H9 (cell line): Measurements from ENCODE around the gene MAPK1IP1L. TPM values are rescaled to one million over a fixed set of nuclear protein-coding genes. Genes with fewer than 3 reads are reported as not detected.

Experiments
- DNase-seq: peaks from one replicate; pipeline ENCODE4 v3.0.0-alpha.2; 2017
- H2AFZ ChIP-seq: one replicate; pipeline ENCODE4 v1.6.1; 2013; ENCODE audit warnings: mild to moderate bottlenecking, low read length, control low read depth, moderate library complexity
- H2AK5ac ChIP-seq: 2 replicates; pipeline ENCODE4 v1.6.1; 2013; ENCODE audit warnings: low read length, control low read depth, mixed read lengths; ENCODE audit not compliant: insufficient read length
- H2BK120ac ChIP-seq: one replicate; pipeline ENCODE4 v1.6.1; 2013; ENCODE audit warnings: low read depth, mild to moderate bottlenecking, low read length, control low read depth, inconsistent platforms; ENCODE audit not compliant: poor library complexity, severe bottlenecking
- H2BK12ac ChIP-seq: 2 replicates; pipeline ENCODE4 v1.6.1; 2013; ENCODE audit warnings: low read length, control low read depth, mixed read lengths, low read depth; ENCODE audit not compliant: insufficient read length
- H2BK15ac ChIP-seq: 2 replicates; pipeline ENCODE4 v1.6.1; 2013; ENCODE audit warnings: low read depth, low read length, control low read depth
- H2BK20ac ChIP-seq: one replicate; pipeline ENCODE4 v1.6.1; 2013; ENCODE audit warnings: low read depth, mild to moderate bottlenecking, low read length, control low read depth, inconsistent platforms; ENCODE audit not compliant: poor library complexity, severe bottlenecking
- H2BK5ac ChIP-seq: 2 replicates; pipeline ENCODE4 v1.6.1; 2013; ENCODE audit warnings: low read length, control low read depth, mixed read lengths; ENCODE audit not compliant: insufficient read length
- H3K14ac ChIP-seq: 2 replicates; pipeline ENCODE4 v1.6.1; 2013; ENCODE audit warnings: low read length, control low read depth; ENCODE audit not compliant: insufficient read depth
- H3K18ac ChIP-seq: 2 replicates; pipeline ENCODE4 v1.6.1; 2013; ENCODE audit warnings: low read depth, mild to moderate bottlenecking, mixed read lengths, low read length, control low read depth; ENCODE audit not compliant: insufficient read length
- H3K23ac ChIP-seq: 2 replicates; pipeline ENCODE4 v1.6.1; 2013; ENCODE audit warnings: low read length, control low read depth, mixed read lengths, low read depth; ENCODE audit not compliant: insufficient read length
- H3K23me2 ChIP-seq: 2 replicates; pipeline ENCODE4 v1.6.1; 2013; ENCODE audit warnings: low read depth, mild to moderate bottlenecking, mixed read lengths, low read length, control low read depth; ENCODE audit not compliant: insufficient read length, poor library complexity, severe bottlenecking
- H3K27ac ChIP-seq: 2 replicates; pipeline ENCODE4 v1.5.1; 2013; ENCODE audit warnings: low read length, control low read depth, mixed read lengths, low read depth; ENCODE audit not compliant: insufficient read length
- H3K27me3 ChIP-seq: 2 replicates; pipeline ENCODE4 v1.6.1; 2013; ENCODE audit warnings: low read length, control low read depth, inconsistent platforms; ENCODE audit not compliant: insufficient read depth
- H3K4ac ChIP-seq: 2 replicates; pipeline ENCODE4 v1.6.1; 2013; ENCODE audit warnings: low read depth, mild to moderate bottlenecking, control low read depth, inconsistent platforms, low read length, moderate library complexity
- H3K4me1 ChIP-seq: 2 replicates; pipeline ENCODE4 v1.6.1; 2013; ENCODE audit warnings: low read length, control low read depth, inconsistent platforms; ENCODE audit not compliant: insufficient read depth
- H3K4me2 ChIP-seq: 2 replicates; pipeline ENCODE4 v1.6.1; 2013; ENCODE audit warnings: low read length, control low read depth, mixed read lengths; ENCODE audit not compliant: insufficient read length, insufficient read depth
- H3K56ac ChIP-seq: 2 replicates; pipeline ENCODE4 v1.6.1; 2013; ENCODE audit warnings: low read depth, mild to moderate bottlenecking, mixed read lengths, low read length, control low read depth; ENCODE audit not compliant: insufficient read length
- H3K79me1 ChIP-seq: 2 replicates; pipeline ENCODE4 v1.6.1; 2013; ENCODE audit warnings: low read depth, mild to moderate bottlenecking, moderate library complexity, low read length, control low read depth, inconsistent platforms; ENCODE audit not compliant: insufficient read depth, poor library complexity, severe bottlenecking
- H3K79me2 ChIP-seq: 2 replicates; pipeline ENCODE4 v1.6.1; 2013; ENCODE audit warnings: low read length, control low read depth, inconsistent platforms; ENCODE audit not compliant: insufficient read depth
- H3K9ac ChIP-seq: 2 replicates; pipeline ENCODE4 v1.6.1; 2013; ENCODE audit warnings: low read length, control low read depth, mixed read lengths; ENCODE audit not compliant: insufficient read length; ENCODE audit errors: extremely low read depth
- H3K9me3 ChIP-seq: one replicate; pipeline ENCODE4 v1.6.1; 2013; ENCODE audit warnings: low read depth, low read length, inconsistent platforms; ENCODE audit not compliant: control insufficient read depth
- H3T11ph ChIP-seq: one replicate; pipeline ENCODE4 v1.6.1; 2013; ENCODE audit warnings: mild to moderate bottlenecking, low read length, control low read depth, inconsistent platforms
- H4K20me1 ChIP-seq: one replicate; pipeline ENCODE4 v1.6.1; 2013; ENCODE audit not compliant: control insufficient read depth, insufficient read length, insufficient read depth
- H4K5ac ChIP-seq: 2 replicates; pipeline ENCODE4 v1.6.1; 2013; ENCODE audit warnings: low read depth, mild to moderate bottlenecking, mixed read lengths, low read length, control low read depth; ENCODE audit not compliant: insufficient read length
- H4K8ac ChIP-seq: replicated peaks from 2 replicates; pipeline ENCODE4 v1.6.1; 2013; ENCODE audit warnings: low read length, control low read depth, mixed read lengths, low read depth; ENCODE audit not compliant: insufficient read length
- H4K91ac ChIP-seq: 2 replicates; pipeline ENCODE4 v1.6.1; 2013; ENCODE audit warnings: low read depth, mild to moderate bottlenecking, moderate library complexity, mixed read lengths, low read length, control low read depth; ENCODE audit not compliant: insufficient read length
- H3K27ac Mint-ChIP-seq, 3 experiments: 2 replicates in 2 of 3; 3 replicates in 1 of 3; pipeline ENCODE4 v1.8.0; 2020 to 2021; ENCODE audit warnings: mixed read lengths in 3 of 3, mild to moderate bottlenecking in 1 of 3, moderate library complexity in 1 of 3
- H3K27me3 Mint-ChIP-seq: 2 replicates; pipeline ENCODE4 v1.8.0; 2021; ENCODE audit warnings: low read depth, mild to moderate bottlenecking, moderate library complexity, mixed read lengths
- H3K36me3 Mint-ChIP-seq, 3 experiments: 2 replicates in 2 of 3; 3 replicates in 1 of 3; pipeline ENCODE4 v1.8.0; 2020 to 2021; ENCODE audit warnings: low read depth in 3 of 3, mixed read lengths in 3 of 3; ENCODE audit not compliant: insufficient read depth in 1 of 3
- H3K4me1 Mint-ChIP-seq, 2 experiments: 2 replicates each; pipeline ENCODE4 v1.8.0; 2020; ENCODE audit warnings: mixed read lengths in 2 of 2
- H3K4me3 Mint-ChIP-seq, 2 experiments: 2 replicates in 1 of 2; 3 replicates in 1 of 2; pipeline ENCODE4 v1.8.0; 2020 to 2021; ENCODE audit warnings: mild to moderate bottlenecking in 2 of 2, mixed read lengths in 2 of 2, moderate library complexity in 1 of 2
- H3K9me3 Mint-ChIP-seq, 2 experiments: 2 replicates in 1 of 2; 3 replicates in 1 of 2; pipeline ENCODE4 v1.8.0; 2020; ENCODE audit warnings: mild to moderate bottlenecking in 2 of 2, mixed read lengths in 2 of 2, moderate library complexity in 1 of 2
- CTCF ChIP-seq: fragments of 200-600 bp; sonication (generic); conservative IDR thresholded peaks from 3 replicates; pipeline ENCODE4 v1.8.0; 2021; ENCODE audit warnings: antibody characterized with exemption, mild to moderate bottlenecking
- WGBS: extraction: QIAGEN DNeasy Blood & Tissue Kit; methylation state at CpG from one replicate; pipeline ENCODE4 v1.1.7; 2013; ENCODE audit warnings: missing lambda C conversion rate, low lambda C conversion rate, mixed read lengths; ENCODE audit not compliant: insufficient read length; ENCODE audit errors: extremely low coverage; 5-methylcytosine and 5-hydroxymethylcytosine counted together
- total RNA-seq: library from RNA; stranded (reverse); gene quantifications from 2 replicates; pipeline ENCODE4 v1.2.1, GENCODE V29; 2021

The MAPK1IP1L gene
- total RNA-seq, 1 experiment from 2014 or later: 133 TPM

- Histone ChIP-seq H4K5ac (no peak overlapping the region), H2BK120ac (no peak overlapping the region), H3K23me2 (no peaks in the 10 kb centered on the region), H4K20me1 (no peaks in the 10 kb centered on the region), H2BK15ac (no peak overlapping the region), H3K9ac (no peak overlapping the region), H4K91ac (no peak overlapping the region), H3K4me2 (no peak overlapping the region), H3K27ac (no peak overlapping the region), H3K4ac (no peak overlapping the region), H3K14ac (peak overlapping the region; percentile 44; the same call in 1 of the 2 replicates), H3K4me1 (peaks cover 12% of the 10 kb centered on the region; the same call in 1 of the 2 replicates), H3K56ac (no peak overlapping the region), H3K79me2 (no peaks in the 10 kb centered on the region), H2BK12ac (no peak overlapping the region), H2AFZ (no peak overlapping the region), H3K23ac (no peak overlapping the region), H3K9me3 (no peaks in the 10 kb centered on the region), H4K8ac (no peak overlapping the region), H3T11ph (no peak overlapping the region), H2BK20ac (no peak overlapping the region), H2BK5ac (no peak overlapping the region), H3K27me3 (no peaks in the 10 kb centered on the region), H2AK5ac (no peak overlapping the region), H3K79me1 (no peaks in the 10 kb centered on the region), H3K18ac (no peak overlapping the region)
- Mint-ChIP-seq H3K36me3 (peaks cover 0 to 5% (median 0%) of the 10 kb centered on the region in 3 experiments; a peak in 2 of 7 replicates), H3K9me3 (no peaks in the 10 kb centered on the region), H3K4me1 (peaks cover 26% of the 10 kb centered on the region in 2 experiments), H3K27ac (peak overlapping the region in 1 of 3 experiments; percentile 96; a peak in 3 of 7 replicates), H3K4me3 (no peak overlapping the region), H3K27me3 (peaks cover 20% of the 10 kb centered on the region)
- WGBS: no CpG with 5 or more reads among the region's 19 CpGs
- no peak for TF ChIP-seq CTCF
- DNase-seq: peak; percentile 57
Measured at GRCh38 chr14:55107766-55108554, 56.5 kb downstream of the MAPK1IP1L start.
